WI38 (cell line): ENCODE results near the gene HCK.

Experiments
- H3K4me3 ChIP-seq: 2 replicates; pipeline ENCODE4 v1.5.1; 2011; ENCODE audit warnings: low read depth, mild to moderate bottlenecking, control low read depth, low read length
- CTCF ChIP-seq: IDR thresholded peaks from 2 replicates; pipeline ENCODE4 v1.5.1; 2012; ENCODE audit warnings: low read depth, mild to moderate bottlenecking, control low read depth, low read length

HCK gene

DNA sequence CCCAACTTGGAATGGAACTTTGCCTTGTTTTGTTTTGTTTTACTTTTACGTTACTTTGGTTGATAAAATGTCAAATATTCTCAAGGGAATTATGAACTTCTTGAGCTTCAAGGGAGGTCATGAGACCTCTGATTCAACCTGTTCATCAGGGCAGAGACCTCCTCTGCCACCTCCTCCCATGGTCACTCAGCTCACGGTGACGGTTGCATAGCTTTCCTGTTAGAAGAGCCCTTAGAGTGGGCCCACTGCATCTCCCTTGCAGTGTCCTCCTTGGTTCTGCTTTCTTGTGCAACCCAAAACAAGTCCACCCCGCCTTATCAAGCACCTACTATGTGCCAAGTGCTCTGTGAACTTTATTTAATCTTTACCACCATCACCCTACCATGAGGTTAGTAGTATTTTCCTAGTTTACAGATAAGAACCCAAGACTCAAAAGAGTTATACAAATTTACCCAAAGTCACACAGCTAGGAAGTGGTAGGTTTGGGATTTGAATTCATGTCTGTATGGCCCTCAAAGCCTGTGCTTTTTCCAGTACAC lies 72.9 kb downstream of the HCK start:
- no peak for TF ChIP-seq CTCF
- no peak overlapping the region for H3K4me3 ChIP-seq

GRCh38 chr20:32125506-32125905 lies 73.5 kb downstream of the HCK start:
- TF ChIP-seq CTCF: no peak
- no peak overlapping the region for H3K4me3 ChIP-seq

DNA sequence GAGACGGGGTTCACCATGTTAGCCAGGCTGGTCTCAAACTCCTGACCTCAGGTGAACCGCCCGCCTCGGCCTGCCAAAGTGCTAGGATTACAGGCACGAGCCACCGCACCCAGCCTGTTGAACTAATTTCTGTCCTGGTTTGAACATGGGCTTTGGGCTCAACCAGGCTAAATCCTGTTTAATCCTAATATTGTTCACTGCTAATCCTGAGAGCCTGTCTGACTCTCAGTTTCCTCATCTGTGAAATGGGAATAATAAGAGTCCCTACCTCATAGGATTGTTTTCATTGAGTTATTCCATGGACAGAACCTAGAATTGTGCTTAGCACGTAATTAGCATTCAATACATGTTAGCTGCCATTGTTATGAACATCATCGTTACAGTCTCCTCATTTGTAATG lies 74.9 kb downstream of the HCK start:
- no peak for TF ChIP-seq CTCF
- no peak overlapping the region for H3K4me3 ChIP-seq

GRCh38 chr20:32127347-32127746 lies 75.3 kb downstream of the HCK start:
- no peak overlapping the region for H3K4me3 ChIP-seq
- no peak for TF ChIP-seq CTCF

GRCh38 chr20:32128167-32128566 lies 76.1 kb downstream of the HCK start:
- H3K4me3 ChIP-seq: no peak overlapping the region
- TF ChIP-seq CTCF: no peak

GRCh38 chr20:32129863-32130262 lies 77.8 kb downstream of the HCK start:
- TF ChIP-seq CTCF: no peak
- H3K4me3 ChIP-seq: no peak overlapping the region

DNA sequence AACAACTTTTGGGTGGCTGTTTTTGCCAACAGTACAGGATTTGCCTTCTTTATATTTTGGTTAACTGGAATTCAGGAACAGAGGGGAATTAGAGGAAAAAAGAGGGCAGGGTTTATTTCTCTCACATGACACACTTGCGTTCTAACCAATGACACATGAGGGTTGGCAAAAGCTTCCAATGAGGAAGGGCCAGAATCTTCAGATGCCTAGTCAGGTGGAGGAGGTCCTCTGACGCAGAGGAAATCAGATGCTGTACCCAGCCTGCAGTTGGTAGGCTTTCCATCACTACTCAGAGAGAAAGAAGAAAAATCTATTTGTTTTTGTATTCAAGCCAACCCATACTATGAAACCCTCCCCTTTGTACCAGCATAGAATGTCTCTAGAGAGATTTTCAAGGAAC lies 78.3 kb downstream of the HCK start:
- no peak overlapping the region for H3K4me3 ChIP-seq
- no peak for TF ChIP-seq CTCF
